ENCODE measurements around the gene ZCWPW1.

DNA sequence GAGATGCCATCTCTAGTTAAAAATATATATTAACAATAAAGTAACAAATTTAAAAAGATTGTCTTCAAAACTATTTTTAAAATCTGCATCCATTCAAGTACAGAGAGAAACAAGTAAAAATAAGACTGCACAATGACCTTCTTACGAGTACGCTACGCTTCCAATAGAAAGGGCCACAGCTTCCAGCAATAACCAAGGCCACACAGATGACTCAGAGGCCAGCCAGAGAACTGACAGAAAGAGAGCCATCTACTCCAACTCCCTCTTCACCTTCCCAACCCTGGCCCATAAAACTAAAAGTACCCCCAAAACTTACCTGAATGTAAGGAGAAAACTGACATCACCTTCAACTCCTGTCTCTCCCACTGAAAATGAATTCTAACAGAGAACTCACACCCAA is 28.5 kb downstream of the ZCWPW1 start:
- TF ChIP-seq POLR2AphosphoS5 (IDR thresholded peaks at IDR 0.05; ENCODE audit: borderline replicate concordance, low read depth, low read length) (no peak), EZH2 (IDR thresholded peaks at IDR 0.05) (no peak)

All from SK-N-MC (cell line).